Activated CD4-positive, alpha-beta T cell treated with anti-CD3 and anti-CD28 coated beads, Interleukin-2, amount 10 ng/mL, durations not matched to agents 7 days and 5 days (primary cell): ENCODE results near the gene CD200R1. TPM values are rescaled to one million over a fixed set of nuclear protein-coding genes. Genes with fewer than 3 reads are reported as not detected.
"Not testable (repeated sequence)": the region's sequence is repeated elsewhere in the genome, so short reads cannot be mapped to it uniquely, and the experiment has no call there.

Source experiments
- CTCF ChIA-PET: fragments of 350-600 bp; sonication (Branson Sonifier 250); formaldehyde crosslinking; loops from one replicate; lab custom pipeline; 2021; ENCODE audit warnings: antibody characterized with exemption; lab: Charles Lee
- POLR2A ChIA-PET: fragments of 350-600 bp; sonication (Branson Sonifier 250); formaldehyde crosslinking; loops from one replicate; lab custom pipeline; 2021; ENCODE audit warnings: antibody characterized with exemption; lab: Charles Lee
- DNase-seq: peaks from one replicate; pipeline ENCODE4 v3.0.0-alpha.2; 2020
- H3K27ac Mint-ChIP-seq: one replicate; pipeline ENCODE4 v1.8.0; 2021; ENCODE audit warnings: mild to moderate bottlenecking, moderate library complexity, mixed read lengths
- H3K27me3 Mint-ChIP-seq: one replicate; pipeline ENCODE4 v1.8.0; 2021; ENCODE audit warnings: mixed read lengths
- H3K36me3 Mint-ChIP-seq: one replicate; pipeline ENCODE4 v1.8.0; 2021; ENCODE audit warnings: low read depth, mixed read lengths
- H3K4me1 Mint-ChIP-seq: one replicate; pipeline ENCODE4 v1.8.0; 2021; ENCODE audit warnings: mixed read lengths
- H3K4me3 Mint-ChIP-seq: one replicate; pipeline ENCODE4 v1.8.0; 2021; ENCODE audit warnings: mild to moderate bottlenecking, moderate library complexity, mixed read lengths
- H3K9me3 Mint-ChIP-seq: one replicate; pipeline ENCODE4 v1.8.0; 2021; ENCODE audit warnings: mixed read lengths
- total RNA-seq, 2 experiments: library from RNA; stranded (reverse); gene quantifications; one replicate each; pipeline ENCODE4 v1.2.3, GENCODE V29; 2021

The CD200R1 gene
- total RNA-seq, 2 experiments from 2014 or later = 8.8 TPM

- H3K4me1 Mint-ChIP-seq = no peaks in the 10 kb centered on the region
- POLR2A ChIA-PET = interaction anchor here (0.7 kb wide), 1 partner anchor 315 kb away, joined by 3 read pairs; no protein-coding TSS in a partner anchor
- no peak for DNase-seq
- H3K27ac Mint-ChIP-seq = no peak overlapping the region
- CTCF ChIA-PET = no interaction called here
- H3K9me3 Mint-ChIP-seq = no peaks in the 10 kb centered on the region
- H3K27me3 Mint-ChIP-seq = no peaks in the 10 kb centered on the region
- peaks cover 40% of the 10 kb centered on the region for H3K36me3 Mint-ChIP-seq
- no peak overlapping the region for H3K4me3 Mint-ChIP-seq
Measured at GRCh38 chr3:112925560-112925959, 49.3 kb downstream of the CD200R1 start.

- POLR2A ChIA-PET, DNase-seq, H3K27ac Mint-ChIP-seq, CTCF ChIA-PET, H3K27me3 Mint-ChIP-seq, H3K4me3 Mint-ChIP-seq, H3K4me1 Mint-ChIP-seq: not testable (repeated sequence)
- Mint-ChIP-seq H3K9me3 (peaks cover 22% of the 10 kb centered on the region), H3K36me3 (peaks cover 41% of the 10 kb centered on the region)
Measured at GRCh38 chr3:112919541-112919940, 55.4 kb downstream of the CD200R1 start.

- H3K4me1 Mint-ChIP-seq = peaks cover 6% of the 10 kb centered on the region
- no peak overlapping the region for H3K27ac Mint-ChIP-seq
- ChIA-PET POLR2A (no interaction called here), CTCF (no interaction called here)
- peaks cover 17% of the 10 kb centered on the region for H3K9me3 Mint-ChIP-seq
- no peaks in the 10 kb centered on the region for H3K27me3 Mint-ChIP-seq
- H3K4me3 Mint-ChIP-seq = no peak overlapping the region
- H3K36me3 Mint-ChIP-seq = peaks cover 9% of the 10 kb centered on the region
- DNase-seq = no peak
Measured at GRCh38 chr3:112908252-112908651, 66.7 kb downstream of the CD200R1 start.

- H3K9me3 Mint-ChIP-seq = peaks cover 23% of the 10 kb centered on the region
- H3K4me1 Mint-ChIP-seq = peaks cover 7% of the 10 kb centered on the region
- ChIA-PET POLR2A (no interaction called here), CTCF (no interaction called here)
- no peak for DNase-seq
- no peak overlapping the region for H3K27ac Mint-ChIP-seq
- peaks cover 3% of the 10 kb centered on the region for H3K36me3 Mint-ChIP-seq
- H3K27me3 Mint-ChIP-seq = no peaks in the 10 kb centered on the region
- H3K4me3 Mint-ChIP-seq = no peak overlapping the region
Measured at GRCh38 chr3:112904786-112905185, 70.1 kb downstream of the CD200R1 start.

GRCh38 chr3:112900113-112900512 lies 74.8 kb downstream of the CD200R1 start:
- ChIA-PET CTCF (no interaction called here), POLR2A (interaction anchor here (0.6 kb wide), 1 partner anchor 188 kb away, joined by 4 read pairs; no protein-coding TSS in a partner anchor)
- H3K4me3 Mint-ChIP-seq = no peak overlapping the region
- peaks cover 1% of the 10 kb centered on the region for H3K4me1 Mint-ChIP-seq
- peaks cover 20% of the 10 kb centered on the region for H3K9me3 Mint-ChIP-seq
- no peak overlapping the region for H3K27ac Mint-ChIP-seq
- H3K27me3 Mint-ChIP-seq = no peaks in the 10 kb centered on the region
- no peak for DNase-seq
- H3K36me3 Mint-ChIP-seq = peaks cover 3% of the 10 kb centered on the region

- H3K4me1 Mint-ChIP-seq = peaks cover 1% of the 10 kb centered on the region
- no peak overlapping the region for H3K4me3 Mint-ChIP-seq
- no peaks in the 10 kb centered on the region for H3K27me3 Mint-ChIP-seq
- H3K27ac Mint-ChIP-seq = no peak overlapping the region
- ChIA-PET POLR2A (no interaction called here), CTCF (interaction anchor here (0.6 to 1.2 kb wide), 3 partner anchors 158 to 610 kb away, joined by 4 read pairs; no protein-coding TSS in a partner anchor)
- no peak for DNase-seq
- no peaks in the 10 kb centered on the region for H3K36me3 Mint-ChIP-seq
- H3K9me3 Mint-ChIP-seq = peaks cover 4% of the 10 kb centered on the region
Measured at GRCh38 chr3:112897791-112898190, 77.1 kb downstream of the CD200R1 start.

GRCh38 chr3:112894258-112894657 lies 80.6 kb downstream of the CD200R1 start:
- Mint-ChIP-seq H3K4me3 (no peak overlapping the region), H3K27me3 (no peaks in the 10 kb centered on the region), H3K9me3 (no peaks in the 10 kb centered on the region), H3K36me3 (no peaks in the 10 kb centered on the region), H3K27ac (no peak overlapping the region), H3K4me1 (no peaks in the 10 kb centered on the region)
- DNase-seq = no peak
- POLR2A ChIA-PET = no interaction called here
- CTCF ChIA-PET = no interaction called here

GRCh38 chr3:112889357-112889756 lies 85.5 kb downstream of the CD200R1 start:
- CTCF ChIA-PET = interaction anchor here (0.9 kb wide), 1 partner anchor 28 kb away, joined by 4 read pairs; no protein-coding TSS in a partner anchor
- Mint-ChIP-seq H3K36me3 (no peaks in the 10 kb centered on the region), H3K27ac (no peak overlapping the region), H3K9me3 (no peaks in the 10 kb centered on the region), H3K4me1 (no peaks in the 10 kb centered on the region), H3K27me3 (no peaks in the 10 kb centered on the region), H3K4me3 (no peak overlapping the region)
- POLR2A ChIA-PET = no interaction called here
- DNase-seq = no peak

GRCh38 chr3:112888381-112889085 lies 86.4 kb downstream of the CD200R1 start:
- no peak overlapping the region for H3K4me3 Mint-ChIP-seq
- POLR2A ChIA-PET = no interaction called here
- no peaks in the 10 kb centered on the region for H3K4me1 Mint-ChIP-seq
- no peak overlapping the region for H3K27ac Mint-ChIP-seq
- H3K36me3 Mint-ChIP-seq = no peaks in the 10 kb centered on the region
- CTCF ChIA-PET = interaction anchor here (0.9 kb wide), 1 partner anchor 53 kb away, joined by 3 read pairs; no protein-coding TSS in a partner anchor
- H3K27me3 Mint-ChIP-seq = no peaks in the 10 kb centered on the region
- no peaks in the 10 kb centered on the region for H3K9me3 Mint-ChIP-seq
- no peak for DNase-seq

- no peaks in the 10 kb centered on the region for H3K27me3 Mint-ChIP-seq
- no peaks in the 10 kb centered on the region for H3K4me1 Mint-ChIP-seq
- ChIA-PET POLR2A (no interaction called here), CTCF (interaction anchor here (1.4 kb wide), 1 partner anchor 22 kb away, joined by 5 read pairs; no protein-coding TSS in a partner anchor)
- DNase-seq = no peak
- no peaks in the 10 kb centered on the region for H3K36me3 Mint-ChIP-seq
- no peak overlapping the region for H3K27ac Mint-ChIP-seq
- H3K4me3 Mint-ChIP-seq = no peak overlapping the region
- H3K9me3 Mint-ChIP-seq = no peaks in the 10 kb centered on the region
Measured at GRCh38 chr3:112884678-112885290, 90.1 kb downstream of the CD200R1 start.

GRCh38 chr3:112881891-112882290 lies 93.0 kb downstream of the CD200R1 start:
- Mint-ChIP-seq H3K4me3 (no peak overlapping the region), H3K27ac (no peak overlapping the region), H3K9me3 (peaks cover 4% of the 10 kb centered on the region), H3K4me1 (no peaks in the 10 kb centered on the region), H3K27me3 (no peaks in the 10 kb centered on the region), H3K36me3 (no peaks in the 10 kb centered on the region)
- CTCF ChIA-PET = no interaction called here
- no peak for DNase-seq
- POLR2A ChIA-PET = no interaction called here

GRCh38 chr3:112875561-112875960 lies 99.3 kb downstream of the CD200R1 start:
- Mint-ChIP-seq H3K27ac (no peak overlapping the region), H3K4me1 (peaks cover 2% of the 10 kb centered on the region), H3K4me3 (no peak overlapping the region), H3K27me3 (no peaks in the 10 kb centered on the region), H3K9me3 (peaks cover 22% of the 10 kb centered on the region), H3K36me3 (peaks cover 2% of the 10 kb centered on the region)
- DNase-seq = no peak
- CTCF ChIA-PET = no interaction called here
- POLR2A ChIA-PET = no interaction called here

- POLR2A ChIA-PET = no interaction called here
- no peak overlapping the region for H3K4me3 Mint-ChIP-seq
- DNase-seq = no peak
- no peak overlapping the region for H3K27ac Mint-ChIP-seq
- CTCF ChIA-PET = no interaction called here
- no peaks in the 10 kb centered on the region for H3K27me3 Mint-ChIP-seq
- H3K9me3 Mint-ChIP-seq = peaks cover 30% of the 10 kb centered on the region
- peaks cover 2% of the 10 kb centered on the region for H3K4me1 Mint-ChIP-seq
- peaks cover 2% of the 10 kb centered on the region for H3K36me3 Mint-ChIP-seq
Measured at GRCh38 chr3:112874725-112875124, 100.2 kb downstream of the CD200R1 start.
